HCT116 (cell line): Measurements from ENCODE around the gene TMEM130. TPM values are rescaled to one million over a fixed set of nuclear protein-coding genes. Genes with fewer than 3 reads are reported as not detected.

ENCODE experiments used
- ATAC-seq: fragments of 200-7000 bp; cut with Tn5 transposase; 2 replicates; pipeline ENCODE4 v1.9.1; 2020; ENCODE audit warnings: mild to moderate bottlenecking, moderate library complexity
- BruUV-seq: library from RNA; stranded (reverse); fragments of 400-500 nt; replicated peaks from 2 replicates; lab custom pipeline; 2021; lab: Mats Ljungman, UMichigan
- CTCF ChIA-PET: fragments of 300-600 bp; sonication (Branson Sonifier 250); formaldehyde crosslinking; loops from one replicate; lab custom pipeline; 2021; ENCODE audit warnings: antibody characterized with exemption; lab: Charles Lee
- POLR2A ChIA-PET: fragments of 300-600, 350-600 bp; sonication (Branson Sonifier 250); formaldehyde crosslinking; loops from one replicate; lab custom pipeline; 2021; ENCODE audit warnings: antibody characterized with exemption; lab: Charles Lee
- RAD21 ChIA-PET, 2 experiments: fragments of 300-600 bp; sonication (Branson Sonifier 250); formaldehyde crosslinking; loops; one replicate each; lab custom pipeline; 2023; ENCODE audit warnings: low total read pairs in 2 of 2; ENCODE audit not compliant: uncharacterized antibody in 2 of 2, unreplicated experiment in 2 of 2, low non-redundant PET in 1 of 2; lab: Charles Lee
- DNase-seq: peaks from one replicate; pipeline ENCODE4 v3.0.0-alpha.2; 2010; ENCODE audit warnings: low read depth, low spot score
- H2AFZ ChIP-seq: fragments of 200-600 bp; shearing (Covaris generic), sonication (generic); 2 replicates; pipeline ENCODE4 v1.6.1; 2017; ENCODE audit warnings: low read depth, mixed run types, mixed read lengths, antibody characterized with exemption, low read length; ENCODE audit not compliant: poor library complexity, severe bottlenecking
- H3K27ac ChIP-seq: 2 replicates; pipeline ENCODE4 v1.5.1; 2012; ENCODE audit warnings: low read depth, low read length
- H3K27me3 ChIP-seq: fragments of 200-600 bp; sonication (generic); 2 replicates; pipeline ENCODE4 v1.6.1; 2016; ENCODE audit warnings: mixed run types, low read length, mixed read lengths; ENCODE audit not compliant: insufficient read depth
- H3K36me3 ChIP-seq, 2 experiments: fragments of 200-500 bp in 1 of 2; fragments of 200-600 bp in 1 of 2; sonication (Bioruptor generic) in 1 of 2; sonication (generic) in 1 of 2; 2 replicates each; pipeline versions ENCODE4 v1.5.1 to v1.6.1; 2014 to 2016; ENCODE audit warnings: low read length in 2 of 2, inconsistent platforms in 1 of 2, mixed read lengths in 1 of 2, mixed run types in 1 of 2; ENCODE audit not compliant: insufficient read depth in 2 of 2, control insufficient read depth in 1 of 2
- H3K4me1 ChIP-seq, 2 experiments: fragments of 200-600 bp in 1 of 2; sonication (generic) in 1 of 2; 2 replicates each; pipeline versions ENCODE4 v1.5.1 to v1.6.1; 2012 to 2017; ENCODE audit warnings: low read length in 2 of 2, inconsistent platforms in 1 of 2, mild to moderate bottlenecking in 1 of 2, mixed read lengths in 1 of 2, mixed run types in 1 of 2, moderate library complexity in 1 of 2; ENCODE audit not compliant: insufficient read depth in 2 of 2, control insufficient read depth in 1 of 2
- H3K4me2 ChIP-seq: fragments of 200-600 bp; sonication (generic); 2 replicates; pipeline ENCODE4 v1.6.1; 2017; ENCODE audit warnings: mixed run types, low read length, mixed read lengths
- H3K4me3 ChIP-seq, 2 experiments: fragments of 200-600 bp in 1 of 2; sonication (generic) in 1 of 2; replicated peaks in 1 of 2; 2 replicates each; pipeline ENCODE4 v1.5.1; 2011 to 2016; ENCODE audit warnings: low read length in 2 of 2, control low read depth in 1 of 2, low read depth in 1 of 2, mild to moderate bottlenecking in 1 of 2, mixed read lengths in 1 of 2, mixed run types in 1 of 2
- H3K79me2 ChIP-seq: fragments of 200-600 bp; sonication (generic); 2 replicates; pipeline ENCODE4 v1.6.1; 2017; ENCODE audit warnings: mild to moderate bottlenecking, mixed run types, low read length, moderate library complexity, mixed read lengths; ENCODE audit not compliant: insufficient read depth
- H3K9ac ChIP-seq: fragments of 200-600 bp; sonication (generic); 2 replicates; pipeline ENCODE4 v1.6.1; 2016; ENCODE audit warnings: low read length, mixed read lengths
- H3K9me2 ChIP-seq: fragments of 200-600 bp; sonication (generic), shearing (Covaris generic); 2 replicates; pipeline ENCODE4 v1.6.1; 2017; ENCODE audit warnings: mixed run types, mild to moderate bottlenecking, moderate library complexity; ENCODE audit not compliant: insufficient read depth
- H3K9me3 ChIP-seq, 2 experiments: fragments of 200-500 bp in 1 of 2; fragments of 200-600 bp in 1 of 2; sonication (Bioruptor generic) in 1 of 2; sonication (generic) in 1 of 2; 2 replicates each; pipeline ENCODE4 v1.6.1; 2014 to 2017; ENCODE audit warnings: low read length in 2 of 2, mixed read lengths in 2 of 2, inconsistent platforms in 1 of 2, low read depth in 1 of 2, mild to moderate bottlenecking in 1 of 2, mixed run types in 1 of 2, moderate library complexity in 1 of 2; ENCODE audit not compliant: control insufficient read depth in 1 of 2, insufficient read depth in 1 of 2
- H4K20me1 ChIP-seq: fragments of 200-600 bp; sonication (generic), shearing (Covaris generic); 2 replicates; pipeline ENCODE4 v1.6.1; 2017; ENCODE audit warnings: mixed run types, mild to moderate bottlenecking, moderate library complexity; ENCODE audit not compliant: insufficient read depth
- CEBPB ChIP-seq: IDR thresholded peaks from 2 replicates; pipeline ENCODE4 v1.6.1; 2012; ENCODE audit warnings: low read depth
- EGR1 ChIP-seq: IDR thresholded peaks from 2 replicates; pipeline ENCODE4 v1.6.1; 2012; ENCODE audit warnings: low read depth
- EZH2phosphoT487 ChIP-seq: fragments of 200-600 bp; IDR thresholded peaks from 2 replicates; pipeline ENCODE4 v1.6.1; 2018; ENCODE audit warnings: antibody characterized with exemption, borderline replicate concordance
- JUND ChIP-seq: IDR thresholded peaks from 2 replicates; pipeline ENCODE4 v1.6.1; 2012
- POLR2A ChIP-seq: IDR thresholded peaks from 2 replicates; pipeline ENCODE4 v1.7.0; 2011; ENCODE audit warnings: borderline replicate concordance; ENCODE audit not compliant: insufficient read depth, insufficient read length; ENCODE audit errors: extremely low read depth
- POLR2AphosphoS5 ChIP-seq: IDR thresholded peaks from 2 replicates; pipeline ENCODE4 v1.6.1; 2011; ENCODE audit warnings: mild to moderate bottlenecking, low read depth, low read length, moderate library complexity
- SIN3A ChIP-seq: IDR thresholded peaks from 2 replicates; pipeline ENCODE4 v1.6.1; 2012; ENCODE audit warnings: low read depth
- SRF ChIP-seq: IDR thresholded peaks from 2 replicates; pipeline ENCODE4 v1.6.1; 2012; ENCODE audit warnings: low read depth
- ZNF274 ChIP-seq: fragments of 200-500 bp; sonication (Bioruptor generic); IDR thresholded peaks from 2 replicates; pipeline ENCODE4 v1.6.1; 2014; ENCODE audit warnings: mild to moderate bottlenecking, low read depth, low read length, inconsistent platforms
- intact Hi-C: fragments of 100-400 bp; cut with micrococcal nuclease; formaldehyde crosslinking; loops from 2 replicates; pipeline ENCODE4 v1.10.0; 2022
- total RNA-seq: library from RNA; stranded (reverse); gene quantifications from one replicate; pipeline ENCODE4 v1.2.1, GENCODE V29; 2021; ENCODE audit not compliant: unreplicated experiment
- TF ChIP-seq, protein P1 (sequence below): IDR thresholded peaks from 2 replicates; pipeline ENCODE4 v1.6.1; 2011; ENCODE audit warnings: mild to moderate bottlenecking, low read length, moderate library complexity; ENCODE audit not compliant: insufficient replicate concordance; ENCODE audit errors: extremely low read depth
- TF ChIP-seq, protein P2 (sequence below): IDR thresholded peaks from 2 replicates; pipeline ENCODE4 v1.6.1; 2012; ENCODE audit warnings: low read depth

The TMEM130 gene
- total RNA-seq, 1 experiment from 2014 or later = not detected

DNA sequence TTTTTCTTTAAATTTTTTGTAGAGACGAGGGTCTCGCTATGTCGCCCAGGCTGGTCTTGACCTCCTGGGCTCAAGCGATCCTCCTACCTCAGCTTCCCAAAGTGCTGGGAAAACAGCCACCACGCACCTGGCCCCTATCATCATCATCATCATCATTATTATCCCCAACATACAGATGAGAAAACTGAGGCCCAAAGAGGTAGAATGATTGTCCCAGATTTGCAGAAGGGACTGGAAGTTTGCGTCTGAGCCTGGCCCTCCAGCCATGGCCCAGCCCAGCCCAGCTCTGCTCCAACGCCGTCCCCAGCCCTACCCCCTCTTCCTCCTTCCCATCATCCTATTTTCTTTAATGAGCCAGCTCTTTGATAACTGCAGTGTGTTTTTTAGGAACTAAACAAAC, 34.9 kb downstream of the TMEM130 start:
- DNase-seq (no peak), ATAC-seq (no peak)
- H3K4me1 ChIP-seq = peaks cover 4 to 6% of the 10 kb centered on the region in 2 experiments; a peak in 2 of 4 replicates
- H3K27ac ChIP-seq = no peak overlapping the region
- H4K20me1 ChIP-seq = no peaks in the 10 kb centered on the region
- H3K36me3 ChIP-seq = no peaks in the 10 kb centered on the region
- ChIA-PET CTCF (interaction anchor here (1.7 to 2.7 kb wide), 3 partner anchors 89 to 416 kb away, joined by 3 to 10 read pairs (median 5); no protein-coding TSS in a partner anchor), POLR2A (no interaction called here), RAD21 (no interaction called here)
- H3K27me3 ChIP-seq = no peaks in the 10 kb centered on the region
- H3K9me2 ChIP-seq = no peaks in the 10 kb centered on the region
- TF ChIP-seq SIN3A (no peak), SRF (no peak), EZH2phosphoT487 (no peak), EGR1 (no peak), POLR2AphosphoS5 (no peak), POLR2A (no peak), JUND (no peak), ZNF274 (no peak), CEBPB (no peak)
- TF ChIP-seq, protein P1, sequence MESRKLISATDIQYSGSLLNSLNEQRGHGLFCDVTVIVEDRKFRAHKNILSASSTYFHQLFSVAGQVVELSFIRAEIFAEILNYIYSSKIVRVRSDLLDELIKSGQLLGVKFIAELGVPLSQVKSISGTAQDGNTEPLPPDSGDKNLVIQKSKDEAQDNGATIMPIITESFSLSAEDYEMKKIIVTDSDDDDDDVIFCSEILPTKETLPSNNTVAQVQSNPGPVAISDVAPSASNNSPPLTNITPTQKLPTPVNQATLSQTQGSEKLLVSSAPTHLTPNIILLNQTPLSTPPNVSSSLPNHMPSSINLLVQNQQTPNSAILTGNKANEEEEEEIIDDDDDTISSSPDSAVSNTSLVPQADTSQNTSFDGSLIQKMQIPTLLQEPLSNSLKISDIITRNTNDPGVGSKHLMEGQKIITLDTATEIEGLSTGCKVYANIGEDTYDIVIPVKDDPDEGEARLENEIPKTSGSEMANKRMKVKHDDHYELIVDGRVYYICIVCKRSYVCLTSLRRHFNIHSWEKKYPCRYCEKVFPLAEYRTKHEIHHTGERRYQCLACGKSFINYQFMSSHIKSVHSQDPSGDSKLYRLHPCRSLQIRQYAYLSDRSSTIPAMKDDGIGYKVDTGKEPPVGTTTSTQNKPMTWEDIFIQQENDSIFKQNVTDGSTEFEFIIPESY = no peak
- TF ChIP-seq, protein P2, sequence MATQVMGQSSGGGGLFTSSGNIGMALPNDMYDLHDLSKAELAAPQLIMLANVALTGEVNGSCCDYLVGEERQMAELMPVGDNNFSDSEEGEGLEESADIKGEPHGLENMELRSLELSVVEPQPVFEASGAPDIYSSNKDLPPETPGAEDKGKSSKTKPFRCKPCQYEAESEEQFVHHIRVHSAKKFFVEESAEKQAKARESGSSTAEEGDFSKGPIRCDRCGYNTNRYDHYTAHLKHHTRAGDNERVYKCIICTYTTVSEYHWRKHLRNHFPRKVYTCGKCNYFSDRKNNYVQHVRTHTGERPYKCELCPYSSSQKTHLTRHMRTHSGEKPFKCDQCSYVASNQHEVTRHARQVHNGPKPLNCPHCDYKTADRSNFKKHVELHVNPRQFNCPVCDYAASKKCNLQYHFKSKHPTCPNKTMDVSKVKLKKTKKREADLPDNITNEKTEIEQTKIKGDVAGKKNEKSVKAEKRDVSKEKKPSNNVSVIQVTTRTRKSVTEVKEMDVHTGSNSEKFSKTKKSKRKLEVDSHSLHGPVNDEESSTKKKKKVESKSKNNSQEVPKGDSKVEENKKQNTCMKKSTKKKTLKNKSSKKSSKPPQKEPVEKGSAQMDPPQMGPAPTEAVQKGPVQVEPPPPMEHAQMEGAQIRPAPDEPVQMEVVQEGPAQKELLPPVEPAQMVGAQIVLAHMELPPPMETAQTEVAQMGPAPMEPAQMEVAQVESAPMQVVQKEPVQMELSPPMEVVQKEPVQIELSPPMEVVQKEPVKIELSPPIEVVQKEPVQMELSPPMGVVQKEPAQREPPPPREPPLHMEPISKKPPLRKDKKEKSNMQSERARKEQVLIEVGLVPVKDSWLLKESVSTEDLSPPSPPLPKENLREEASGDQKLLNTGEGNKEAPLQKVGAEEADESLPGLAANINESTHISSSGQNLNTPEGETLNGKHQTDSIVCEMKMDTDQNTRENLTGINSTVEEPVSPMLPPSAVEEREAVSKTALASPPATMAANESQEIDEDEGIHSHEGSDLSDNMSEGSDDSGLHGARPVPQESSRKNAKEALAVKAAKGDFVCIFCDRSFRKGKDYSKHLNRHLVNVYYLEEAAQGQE = no peak
- H3K79me2 ChIP-seq = no peaks in the 10 kb centered on the region
- no peak overlapping the region for H3K4me3 ChIP-seq
- no peak overlapping the region for H3K9ac ChIP-seq
- no peak overlapping the region for H3K4me2 ChIP-seq
- BruUV-seq = no TSS peak
- intact Hi-C loops = loop anchor here (10.0 kb wide), 1 partner anchor 280 kb away; no protein-coding TSS in a partner anchor
- H2AFZ ChIP-seq = no peak overlapping the region
- no peaks in the 10 kb centered on the region for H3K9me3 ChIP-seq
